HG02973 (cell line): ENCODE measurements around the gene GABPB2.

Experiments used
- ATAC-seq: cut with Tn5 transposase; IDR thresholded peaks from one replicate; pipeline ENCODE4 v1.9.1; 2021; ENCODE audit warnings: moderate library complexity; ENCODE audit not compliant: unreplicated experiment

GABPB2 gene

DNA sequence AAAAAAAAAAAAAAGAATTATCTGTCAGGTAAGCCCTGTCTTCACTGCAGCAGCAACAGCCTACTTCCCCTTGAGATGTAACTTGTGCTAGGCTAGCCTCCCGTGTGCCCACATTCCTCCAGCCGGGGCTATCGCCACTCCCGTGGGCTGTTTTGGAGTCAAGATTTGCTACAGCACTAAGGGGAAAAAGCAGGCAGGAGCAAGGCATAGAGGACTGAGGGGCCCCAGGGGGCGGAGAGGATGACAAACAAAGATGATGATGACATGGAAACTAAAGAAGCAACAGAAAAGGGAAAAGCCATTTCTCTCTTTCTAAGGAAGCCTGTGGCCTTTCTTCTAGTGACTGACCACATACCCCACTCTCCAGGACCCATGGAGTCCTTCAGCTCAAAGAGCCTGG, 87.8 kb downstream of the GABPB2 start:
- no peak for ATAC-seq

DNA sequence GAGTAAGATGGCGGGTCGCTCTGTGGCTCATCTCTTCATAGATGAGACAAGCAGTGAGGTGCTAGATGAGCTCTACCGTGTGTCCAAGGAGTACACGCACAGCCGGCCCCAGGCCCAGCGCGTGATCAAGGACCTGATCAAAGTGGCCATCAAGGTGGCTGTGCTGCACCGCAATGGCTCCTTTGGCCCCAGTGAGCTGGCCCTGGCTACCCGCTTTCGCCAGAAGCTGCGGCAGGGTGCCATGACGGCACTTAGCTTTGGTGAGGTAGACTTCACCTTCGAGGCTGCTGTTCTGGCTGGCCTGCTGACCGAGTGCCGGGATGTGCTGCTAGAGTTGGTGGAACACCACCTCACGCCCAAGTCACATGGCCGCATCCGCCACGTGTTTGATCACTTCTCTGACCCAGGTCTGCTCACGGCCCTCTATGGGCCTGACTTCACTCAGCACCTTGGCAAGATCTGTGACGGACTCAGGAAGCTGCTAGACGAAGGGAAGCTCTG, 88.2 kb downstream of the GABPB2 start:
- ATAC-seq, result no peak

DNA sequence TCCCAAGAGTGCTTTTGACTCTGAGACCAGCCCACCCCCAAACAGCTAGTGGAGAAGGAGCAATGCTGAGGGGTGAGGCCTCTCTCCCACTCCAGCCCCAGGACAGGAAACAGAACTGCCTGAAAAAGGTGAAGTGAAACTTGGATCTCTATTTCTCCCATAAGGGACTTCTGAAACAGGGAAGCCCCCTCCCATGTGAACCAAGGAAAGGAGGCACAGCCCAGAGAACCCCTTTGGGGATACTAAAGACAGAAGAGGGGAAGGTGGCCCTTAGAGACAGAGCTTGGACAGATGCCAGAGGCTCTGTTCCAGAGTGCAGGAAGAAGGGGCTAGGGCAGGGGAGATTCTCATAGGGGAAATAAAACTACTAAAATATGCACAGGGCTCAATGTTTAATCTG, 88.8 kb downstream of the GABPB2 start:
- ATAC-seq, result no peak

DNA sequence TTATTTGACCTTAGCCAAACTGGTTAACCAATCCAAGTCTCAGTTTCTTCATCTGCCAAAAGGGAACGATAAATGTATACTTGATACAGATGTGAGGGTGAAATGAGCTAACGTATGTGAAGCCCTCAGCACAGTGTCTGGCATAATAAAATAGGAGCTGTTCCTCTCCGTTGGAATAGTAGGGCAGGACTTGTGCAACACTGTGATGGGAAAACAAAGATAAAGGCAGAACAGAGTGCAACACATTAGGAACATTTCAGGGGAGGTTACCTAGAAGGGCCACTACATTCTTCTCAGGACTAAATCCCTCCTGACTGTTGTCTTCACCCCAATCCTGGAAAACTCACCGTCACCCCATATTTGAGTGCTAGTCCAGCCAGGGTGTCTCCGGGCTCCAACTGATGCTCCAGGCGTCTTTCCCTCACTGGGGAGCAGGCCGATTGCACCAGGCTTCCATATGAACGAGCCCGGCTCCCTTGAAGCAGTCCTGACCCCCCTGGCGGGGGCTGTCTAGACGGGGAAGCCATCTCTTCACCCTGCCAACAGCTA, 94.2 kb downstream of the GABPB2 start:
- ATAC-seq, result no peak

DNA sequence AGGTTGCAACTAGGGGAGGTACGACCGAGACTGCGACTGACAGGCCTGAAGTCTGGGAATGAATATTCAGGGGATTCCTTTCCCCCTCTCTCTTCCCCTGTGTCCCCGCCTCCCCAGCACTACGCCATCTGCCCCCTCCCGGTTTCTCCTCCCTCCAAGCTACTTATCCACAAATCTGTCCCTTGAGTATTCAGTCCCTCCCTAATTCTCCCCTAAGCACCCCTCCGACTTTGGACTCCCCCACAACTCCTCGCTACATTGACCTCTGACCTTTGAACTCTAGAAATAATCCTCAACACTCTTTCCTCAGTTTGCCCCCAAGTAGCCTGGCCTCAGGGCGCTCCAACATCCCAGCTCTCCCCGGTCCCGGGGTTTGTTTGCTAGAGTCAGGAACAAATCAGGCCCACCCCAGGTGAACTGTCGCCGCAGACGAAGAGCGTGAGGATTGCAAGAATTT, 94.7 kb downstream of the GABPB2 start:
- no peak for ATAC-seq

DNA sequence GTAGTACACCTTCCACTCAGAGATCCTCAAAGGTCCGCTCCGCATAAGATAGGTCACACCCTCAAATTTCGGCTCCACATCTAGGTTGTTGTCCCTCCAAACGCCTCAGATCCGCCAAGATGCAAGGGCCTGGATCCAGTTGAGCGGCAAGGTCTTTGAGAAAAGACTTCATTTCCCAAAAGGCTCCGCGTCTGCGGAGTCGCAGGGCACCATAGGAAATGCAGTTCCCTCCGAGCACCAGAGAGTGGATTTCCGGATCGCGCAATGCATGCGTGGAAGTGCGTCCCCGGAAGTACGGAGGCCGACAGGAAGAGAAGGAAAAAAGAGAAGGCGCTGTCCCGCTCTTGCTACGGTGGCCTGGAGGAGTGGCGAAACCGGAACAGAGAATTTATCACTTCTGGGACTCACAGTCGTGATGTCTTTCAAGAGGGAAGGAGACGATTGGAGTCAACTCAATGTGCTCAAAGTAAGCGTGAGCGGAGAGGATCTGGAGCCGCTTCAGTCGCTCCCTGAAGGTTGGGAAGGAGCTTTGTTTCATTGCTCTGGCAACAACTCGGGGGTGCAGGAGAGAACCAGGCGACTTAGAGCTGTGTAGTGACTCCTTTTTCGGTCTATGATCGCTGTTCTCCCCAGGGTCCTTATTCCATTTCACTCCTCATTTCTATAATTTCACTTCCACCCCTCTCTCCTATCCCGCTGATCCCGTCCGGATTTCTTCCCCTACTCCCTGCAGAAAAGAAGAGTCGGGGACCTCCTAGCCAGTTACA, 95.4 kb downstream of the GABPB2 start, which contains the start of the genes LYSMD1 and SCNM1:
Gene LYSMD1, minus strand, starts transcription at position 165 of the 767 bp plus-strand sequence. CDS start 644 bp downstream, outside the sequence.
Gene SCNM1, plus strand, starts transcription at position 407 of the 767 bp plus-strand sequence. Its CDS starts 9 bp downstream, at position 416.
- peak; percentile 73 for ATAC-seq

DNA sequence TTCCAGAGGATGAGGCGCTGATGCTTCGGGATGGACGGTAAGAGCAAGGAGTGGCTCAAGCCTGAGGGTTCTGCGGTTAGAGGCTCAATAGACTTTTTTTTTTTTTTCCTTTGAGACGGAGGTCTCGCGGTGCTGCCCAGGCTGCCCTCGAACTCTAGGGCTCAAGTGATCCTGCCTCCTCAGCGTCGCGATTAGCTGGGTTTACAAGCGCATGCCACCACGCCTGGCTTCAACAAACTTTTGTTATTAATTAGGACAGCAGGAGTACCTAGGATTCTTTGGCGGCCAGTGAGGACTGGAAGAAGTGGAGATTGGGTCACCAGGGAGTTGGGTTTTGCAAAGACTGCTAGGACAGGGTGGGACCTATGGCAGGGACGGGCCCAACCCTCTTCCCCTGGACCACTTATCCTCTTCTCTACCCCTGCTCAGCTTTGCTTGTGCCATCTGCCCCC, 96.0 kb downstream of the GABPB2 start:
- no peak for ATAC-seq

DNA sequence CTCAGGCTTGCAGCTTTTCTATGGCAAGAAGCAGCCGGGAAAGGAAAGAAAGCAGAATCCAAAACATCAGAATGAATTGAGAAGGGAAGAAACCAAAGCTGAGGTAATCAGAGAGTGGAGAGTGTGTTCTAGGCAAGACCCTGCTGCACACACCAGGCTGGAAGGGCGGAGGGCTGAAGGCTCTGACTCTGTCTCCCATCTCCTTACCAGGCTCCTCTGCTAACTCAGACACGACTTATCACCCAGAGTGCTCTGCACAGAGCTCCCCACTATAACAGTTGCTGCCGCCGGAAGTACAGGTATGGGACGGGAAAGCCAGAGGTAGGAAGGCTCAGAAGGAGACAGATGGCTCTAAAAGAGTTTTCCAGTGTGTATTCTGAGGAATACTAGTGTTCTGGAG, 96.6 kb downstream of the GABPB2 start:
- no peak for ATAC-seq

DNA sequence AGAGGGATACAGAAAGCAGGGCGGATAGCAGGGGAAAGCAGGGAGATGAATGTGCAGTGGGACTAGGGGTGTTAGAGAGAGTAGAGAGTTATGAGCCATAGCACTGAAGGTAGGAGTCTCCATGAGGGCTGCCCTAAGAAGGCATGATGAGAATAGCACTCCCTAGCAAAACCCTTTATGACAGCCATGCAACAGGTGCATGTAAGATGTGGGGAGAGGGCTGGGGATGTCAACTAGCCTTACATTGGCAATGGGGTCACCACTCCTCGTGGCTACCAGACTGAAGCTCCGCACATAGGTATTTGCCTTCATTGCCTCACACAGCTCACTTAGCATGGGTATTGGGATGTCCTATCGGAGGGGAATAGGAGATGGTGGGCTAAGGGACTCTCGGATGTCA, 100.6 kb downstream of the GABPB2 start:
- ATAC-seq, result no peak
